Measurements from ENCODE around the gene NBR1.
"Not testable (repeated sequence)": the region's sequence is repeated elsewhere in the genome, so short reads cannot be mapped to it uniquely, and the experiment has no call there.

Gene NBR1

DNA sequence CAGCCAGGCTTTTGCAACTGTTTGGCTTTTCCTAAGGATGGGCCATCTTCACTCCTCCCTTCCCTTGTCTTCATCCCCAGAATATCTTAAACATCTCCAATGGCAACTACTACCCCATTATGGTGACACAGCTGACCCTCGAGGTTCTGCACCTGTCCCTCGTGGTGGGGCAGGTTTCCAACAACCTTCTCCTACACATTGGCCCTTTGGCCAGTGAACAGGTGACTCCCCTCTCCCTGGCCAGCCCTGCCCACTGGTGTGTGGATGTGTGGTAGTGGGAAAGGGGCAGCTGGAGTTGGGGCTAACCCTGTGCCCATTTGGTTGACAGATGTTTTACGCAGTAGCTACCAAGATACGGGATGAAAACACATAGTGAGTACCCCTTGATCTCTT, 45.4 kb downstream of the NBR1 start:
- DNase-seq: no peak

DNA sequence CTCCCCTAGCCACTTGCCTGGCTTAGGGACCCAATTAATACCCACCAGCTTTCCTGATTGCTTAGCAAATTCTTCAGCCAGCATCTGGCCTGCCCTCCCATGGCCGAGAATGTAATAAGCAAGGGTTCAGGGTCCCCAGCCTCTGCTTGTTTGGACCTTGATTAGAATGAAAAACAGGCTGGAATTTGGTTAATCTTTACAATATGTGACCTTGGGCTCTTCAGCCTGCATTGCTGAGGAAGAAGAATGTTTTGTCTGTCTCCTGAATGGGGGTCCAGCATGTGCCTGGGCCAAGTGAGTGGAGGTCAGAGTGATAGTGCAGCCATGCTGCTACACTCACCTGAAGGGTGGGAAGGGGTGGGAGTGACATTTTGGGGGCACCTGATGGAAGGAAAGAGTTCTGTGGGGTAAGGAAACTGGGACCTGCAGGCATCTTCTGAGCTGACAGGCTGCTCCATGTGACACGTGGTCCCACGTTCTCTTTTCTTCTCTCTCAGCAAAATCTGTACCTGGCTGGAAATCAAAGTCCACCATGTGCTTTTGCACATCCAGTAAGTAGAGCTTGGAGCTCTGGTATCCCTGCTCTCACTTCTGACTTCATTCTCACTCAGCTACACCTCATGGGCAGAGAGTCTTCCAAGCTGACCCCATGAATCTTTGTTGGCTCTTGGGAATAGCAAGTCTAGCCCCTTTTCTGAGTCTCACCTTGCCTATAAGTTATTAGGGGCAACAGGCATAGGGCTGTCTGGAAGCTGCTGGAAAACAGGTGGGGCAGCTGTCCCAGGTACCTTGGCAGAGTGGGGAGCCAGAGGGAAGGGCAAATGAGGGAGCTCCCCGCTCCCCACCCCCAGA, 46.0 kb downstream of the NBR1 start:
- no peak for DNase-seq

DNA sequence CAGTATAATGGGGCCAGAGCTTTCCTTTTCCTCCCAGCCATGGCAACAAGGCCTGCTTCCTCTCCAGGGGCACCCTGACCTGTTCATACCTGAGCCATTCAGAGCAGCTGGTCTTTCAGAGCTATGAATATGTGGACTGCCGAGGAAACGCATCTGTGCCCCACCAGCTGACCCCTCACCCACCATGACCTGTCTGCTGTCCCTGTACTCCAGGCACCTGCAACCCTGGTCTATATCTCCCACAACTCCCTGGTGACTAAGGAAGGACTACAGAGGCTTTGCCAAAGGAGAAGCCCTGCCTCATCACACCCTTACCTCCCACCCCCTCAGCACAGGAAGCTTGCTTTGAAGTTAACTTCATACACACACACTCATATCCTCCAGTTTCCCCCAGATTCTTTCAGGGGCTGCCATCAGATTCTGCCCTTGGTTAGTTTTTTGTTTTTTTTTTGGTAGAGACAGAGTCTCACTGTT, 46.6 kb downstream of the NBR1 start:
- no peak for DNase-seq

DNA sequence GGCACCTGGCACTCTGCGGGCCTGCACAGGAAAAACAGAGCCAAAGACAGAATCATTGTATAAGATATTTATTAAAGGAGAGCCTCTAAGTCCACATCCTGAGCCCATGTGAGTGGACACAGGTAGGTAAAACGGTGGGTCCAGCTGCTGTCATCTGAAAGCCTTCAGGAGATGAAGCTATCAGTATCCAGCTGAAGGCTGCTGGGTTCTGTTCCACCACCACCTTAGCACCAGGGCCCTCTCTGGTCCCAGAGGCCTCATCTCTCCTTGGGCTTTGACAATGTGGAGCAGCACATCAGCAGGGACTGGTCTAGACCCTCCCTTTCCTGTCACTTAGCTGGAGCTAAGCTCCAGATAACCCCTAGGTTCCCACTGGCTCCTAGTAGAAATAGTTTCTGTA, 48.0 kb downstream of the NBR1 start:
- no peak for DNase-seq

DNA sequence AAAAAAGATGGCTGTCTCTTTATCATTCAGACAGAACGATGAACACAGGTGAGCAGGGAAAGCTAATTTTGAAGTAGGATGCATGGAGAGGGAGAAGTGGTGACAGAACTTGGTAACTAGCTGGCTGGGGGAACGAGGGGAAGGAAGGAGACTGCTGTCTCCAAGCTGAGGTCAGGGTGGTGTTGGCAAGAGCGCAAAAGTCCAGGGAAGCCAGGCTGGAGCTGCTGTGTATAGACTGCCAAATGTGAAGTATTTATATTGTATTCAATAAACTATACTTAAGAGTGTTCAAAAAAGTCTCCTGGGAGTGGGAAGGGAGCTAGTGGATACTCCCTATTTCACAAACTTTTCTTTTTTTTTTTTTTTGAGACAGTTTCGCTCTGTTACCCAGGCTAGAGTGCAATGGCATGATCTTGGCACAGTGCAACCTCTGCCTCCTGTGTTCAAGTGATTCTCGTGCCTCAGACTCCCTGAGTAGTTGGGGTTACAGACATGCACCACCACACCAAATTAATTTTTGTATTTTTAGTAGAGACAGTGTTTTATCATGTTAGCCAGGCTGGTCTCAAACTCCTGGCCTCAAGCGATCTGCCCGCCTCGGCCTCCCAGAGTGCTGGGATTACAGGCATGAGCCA, 48.8 kb downstream of the NBR1 start:
- DNase-seq: no peak

DNA sequence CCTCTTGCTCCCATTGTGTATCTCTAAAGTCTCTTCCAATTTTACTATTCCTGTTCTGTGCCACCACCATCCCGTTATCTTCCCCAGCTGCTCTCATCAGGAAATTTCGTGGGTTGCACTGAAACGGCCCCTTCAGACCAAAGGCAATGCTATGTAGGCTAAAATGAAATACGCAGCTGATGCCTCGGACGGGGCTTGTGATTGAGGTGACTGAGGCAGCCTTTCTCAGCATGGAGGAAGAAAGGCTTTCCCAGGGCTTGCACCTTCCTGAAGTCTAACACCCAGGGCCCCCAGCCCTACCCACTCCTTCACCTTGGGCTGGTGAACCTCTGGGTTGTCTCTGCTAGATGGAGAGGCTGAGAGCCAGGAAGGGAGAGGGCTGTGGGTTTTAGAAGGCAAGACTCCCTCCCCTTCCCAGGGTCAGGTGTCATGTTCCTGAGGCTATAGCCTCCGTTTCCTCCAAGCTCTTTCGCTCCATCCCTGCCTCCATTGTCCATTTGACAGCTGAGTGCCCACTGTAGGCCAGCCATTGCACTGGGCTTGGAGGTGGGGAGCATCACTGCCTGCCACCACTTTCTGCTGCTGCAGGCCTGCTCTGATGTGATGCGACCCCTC, 49.6 kb downstream of the NBR1 start:
- DNase-seq: peak; percentile 11

DNA sequence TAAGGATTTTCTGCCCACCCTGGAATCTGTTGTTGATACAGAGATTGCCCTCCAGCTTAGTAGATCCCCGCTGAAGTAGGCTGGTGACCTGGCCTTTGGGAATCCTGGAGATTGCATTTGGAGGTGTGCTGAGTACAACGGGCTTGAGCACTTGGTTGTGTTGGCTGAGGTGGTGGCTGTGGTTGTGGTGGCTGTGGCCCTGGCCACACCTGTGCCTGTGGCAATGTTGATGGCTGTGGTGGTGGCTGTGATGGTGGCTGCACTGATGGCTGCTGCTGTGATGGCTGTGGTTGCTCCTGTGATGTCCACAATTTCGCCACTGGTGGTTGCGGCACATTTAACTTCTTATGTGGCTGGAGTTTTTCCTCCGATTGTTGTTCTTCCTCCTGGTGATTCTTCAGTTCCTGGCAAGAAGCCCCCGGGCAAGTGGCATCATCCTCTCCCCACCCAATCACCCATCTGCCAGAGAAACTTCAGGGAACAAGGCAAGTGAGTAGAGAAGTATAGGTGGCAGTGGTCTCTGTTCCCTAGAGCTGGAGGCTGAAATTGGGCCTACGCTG, 53.2 kb downstream of the NBR1 start:
- no peak for DNase-seq

DNA sequence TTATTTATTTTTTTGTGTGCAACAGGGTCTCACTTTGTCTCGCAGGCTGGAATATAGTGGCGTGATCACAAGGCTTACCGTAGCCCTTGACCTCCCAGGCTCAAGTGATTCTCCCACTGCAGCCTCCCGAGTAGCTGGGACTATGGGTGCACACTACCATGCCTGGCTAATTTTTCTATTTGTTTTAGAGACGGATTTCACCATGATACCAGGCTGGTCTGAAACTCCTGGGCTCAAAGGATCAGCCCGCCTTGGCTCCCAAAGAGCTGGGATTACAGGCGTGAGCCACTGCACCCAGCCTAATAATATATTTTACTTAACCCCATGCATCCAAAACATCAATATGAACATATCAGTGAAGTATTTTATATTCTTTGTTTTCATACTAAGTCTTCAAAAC, 55.4 kb downstream of the NBR1 start:
- DNase-seq: no peak

DNA sequence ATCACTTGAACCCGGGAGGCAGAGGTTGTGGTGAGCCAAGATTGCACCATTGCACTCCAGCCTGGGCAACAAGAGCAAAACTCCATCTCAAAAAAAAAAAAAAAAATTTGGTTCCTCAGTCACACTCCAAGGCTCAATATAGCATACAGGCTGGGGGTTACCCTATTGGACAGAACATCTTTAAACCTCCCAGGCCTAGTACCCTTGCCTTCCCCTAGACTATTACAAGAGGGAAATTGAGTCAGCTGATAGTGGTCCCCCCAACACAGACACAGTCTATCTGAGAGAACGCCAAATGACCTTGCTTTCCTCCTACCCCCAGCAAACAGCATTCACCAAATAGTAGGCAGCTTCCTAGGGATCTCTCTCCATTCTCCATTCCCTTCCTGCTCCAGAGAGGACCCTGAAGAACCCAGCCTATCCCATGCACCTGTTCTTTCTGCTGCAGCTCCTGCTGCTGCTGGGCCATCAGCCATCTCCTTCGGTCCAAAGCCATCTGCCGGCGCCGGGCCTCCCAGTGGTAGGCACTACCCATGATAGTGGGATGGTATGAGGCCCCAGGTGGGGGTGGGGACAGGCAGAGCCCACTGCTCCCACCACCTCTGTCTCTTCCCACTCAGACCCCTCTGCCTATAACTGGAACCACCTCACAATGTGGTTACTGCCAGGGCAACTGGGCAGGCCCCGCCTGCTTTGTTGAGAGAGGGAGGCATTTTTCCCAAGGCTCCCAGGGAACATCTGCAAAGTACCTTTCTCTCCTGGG, 57.2 kb downstream of the NBR1 start, which contains the start of gene CCDC200:
Gene CCDC200 (minus strand): TSS at position 604 of the 763 bp plus-strand sequence. CDS start 69 bp downstream, at position 535.
- not testable (repeated sequence) for DNase-seq

DNA sequence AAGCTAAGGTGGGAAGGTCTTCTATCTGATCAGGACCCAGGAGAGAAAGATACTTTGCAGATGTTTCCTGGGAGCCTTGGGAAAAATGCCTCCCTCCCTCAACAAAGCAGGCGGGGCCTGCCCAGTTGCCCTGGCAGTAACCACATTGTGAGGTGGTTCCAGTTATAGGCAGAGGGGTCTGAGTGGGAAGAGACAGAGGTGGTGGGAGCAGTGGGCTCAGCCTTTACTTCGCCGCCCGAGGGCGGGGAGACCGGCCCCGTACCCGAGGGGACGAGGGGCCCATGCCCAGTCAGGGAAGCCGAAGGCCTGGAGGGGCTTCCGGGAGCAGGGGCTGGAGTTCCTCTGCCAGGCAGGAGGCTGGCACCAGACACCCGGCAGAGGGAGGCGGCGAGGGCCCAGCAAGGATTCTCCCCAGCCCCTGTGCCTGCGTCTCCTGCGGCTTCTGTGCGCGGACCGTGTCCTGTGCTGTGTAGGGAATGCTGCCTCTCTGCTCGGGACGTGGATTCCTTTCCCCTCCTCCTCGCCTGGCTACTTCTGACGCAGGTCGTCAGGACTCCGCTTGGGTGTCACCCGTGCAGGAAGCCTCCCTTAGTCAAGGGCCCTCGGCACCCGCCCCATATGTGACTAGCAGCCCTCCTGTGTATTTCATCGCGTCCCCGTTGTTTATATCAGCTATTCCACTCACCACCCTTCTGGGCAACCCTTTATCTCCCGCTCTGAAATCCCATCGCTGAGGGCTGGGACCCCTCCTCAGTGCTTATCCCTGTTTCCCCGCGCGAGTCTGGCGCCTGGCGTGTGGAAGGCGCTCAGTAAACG, 60.4 kb downstream of the NBR1 start:
- not testable (repeated sequence) for DNase-seq

DNA sequence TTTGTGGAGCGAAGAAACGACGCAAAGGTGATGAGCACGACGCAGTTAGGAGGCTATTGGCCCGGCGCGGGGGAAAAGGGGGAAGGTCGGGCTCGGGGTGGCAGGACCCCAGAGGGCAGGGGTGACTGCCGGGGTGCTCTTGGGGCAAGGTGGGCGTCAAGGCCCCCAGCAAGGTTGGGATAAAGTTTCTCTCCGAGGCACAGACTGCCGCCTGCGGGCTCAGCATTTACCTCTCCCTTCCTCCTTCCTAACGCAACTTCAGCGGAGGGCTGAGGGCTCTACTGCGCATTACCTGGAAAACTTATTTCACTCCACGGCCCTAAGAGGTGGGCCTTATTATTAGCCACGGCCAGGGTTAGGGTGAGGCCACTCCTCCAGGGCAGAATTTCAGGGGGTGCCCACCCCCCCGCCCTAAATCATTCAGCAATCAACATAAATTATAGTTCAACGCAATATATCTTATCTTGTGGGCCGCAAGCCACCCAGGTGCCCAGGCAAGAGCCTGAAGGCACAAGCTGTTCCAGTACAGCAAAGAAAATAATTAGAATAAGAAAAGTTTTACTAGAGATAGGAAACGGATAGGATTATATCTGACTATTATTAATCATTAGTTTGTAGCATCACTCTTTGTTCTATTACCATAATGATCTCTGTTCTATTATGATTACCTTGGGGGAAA, 61.1 kb downstream of the NBR1 start:
- peak; percentile 47 for DNase-seq

DNA sequence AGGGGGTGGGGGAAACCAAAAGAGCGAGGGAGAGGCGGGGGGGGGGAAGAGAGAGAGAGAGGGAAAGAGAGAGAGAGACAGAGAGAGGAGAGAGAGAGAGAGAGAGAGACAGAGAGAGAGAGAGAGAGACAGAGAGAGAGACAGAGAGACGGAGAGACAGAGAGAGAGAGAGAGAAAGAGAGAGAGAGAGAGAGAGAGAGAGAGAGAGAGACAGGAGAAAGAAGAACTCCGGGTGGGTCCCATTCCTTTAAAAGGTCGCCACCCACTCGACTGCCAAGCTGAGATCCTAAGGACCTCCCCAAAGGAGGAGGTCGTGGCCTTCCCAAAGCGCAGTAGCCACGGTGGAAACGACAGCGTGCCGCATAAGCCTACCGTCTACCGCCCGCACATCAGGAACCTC, 62.2 kb downstream of the NBR1 start:
- DNase-seq: not testable (repeated sequence)

DNA sequence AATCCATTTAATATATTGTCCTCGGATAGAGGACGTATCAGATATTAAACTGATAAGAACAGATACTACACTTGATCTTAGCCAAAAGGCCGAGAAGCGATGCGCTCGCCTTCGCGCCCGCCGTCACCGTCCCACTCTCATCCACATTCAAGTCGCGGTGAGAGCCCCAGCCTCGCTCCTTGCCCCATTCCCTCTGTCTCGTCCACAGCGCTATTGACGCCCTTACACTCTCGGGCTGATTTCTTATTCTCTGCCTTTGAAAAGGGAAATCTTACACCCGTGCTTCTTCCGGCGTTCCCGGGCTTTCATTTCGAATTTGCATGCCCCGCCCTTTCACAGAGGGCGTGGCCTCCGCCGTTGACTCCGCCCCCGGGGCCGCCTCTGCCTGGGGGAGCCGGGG, 62.9 kb downstream of the NBR1 start, which contains the start of gene RNU2-1:
Gene RNU2-1 (minus strand): TSS at position 101 of the 400 bp plus-strand sequence.
- DNase-seq: not testable (repeated sequence)

DNA sequence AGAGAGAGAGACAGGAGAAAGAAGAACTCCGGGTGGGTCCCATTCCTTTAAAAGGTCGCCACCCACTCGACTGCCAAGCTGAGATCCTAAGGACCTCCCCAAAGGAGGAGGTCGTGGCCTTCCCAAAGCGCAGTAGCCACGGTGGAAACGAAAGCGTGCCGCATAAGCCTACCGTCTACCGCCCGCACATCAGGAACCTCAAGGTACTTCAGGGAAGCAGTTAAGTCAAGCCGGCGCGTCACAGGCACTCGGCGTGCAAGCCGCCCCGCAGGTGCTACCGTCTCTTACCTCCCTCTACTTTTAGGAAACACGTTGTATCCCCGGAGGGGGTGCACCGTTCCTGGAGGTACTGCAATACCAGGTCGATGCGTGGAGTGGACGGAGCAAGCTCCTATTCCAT, 68.6 kb downstream of the NBR1 start:
- DNase-seq: not testable (repeated sequence)

DNA sequence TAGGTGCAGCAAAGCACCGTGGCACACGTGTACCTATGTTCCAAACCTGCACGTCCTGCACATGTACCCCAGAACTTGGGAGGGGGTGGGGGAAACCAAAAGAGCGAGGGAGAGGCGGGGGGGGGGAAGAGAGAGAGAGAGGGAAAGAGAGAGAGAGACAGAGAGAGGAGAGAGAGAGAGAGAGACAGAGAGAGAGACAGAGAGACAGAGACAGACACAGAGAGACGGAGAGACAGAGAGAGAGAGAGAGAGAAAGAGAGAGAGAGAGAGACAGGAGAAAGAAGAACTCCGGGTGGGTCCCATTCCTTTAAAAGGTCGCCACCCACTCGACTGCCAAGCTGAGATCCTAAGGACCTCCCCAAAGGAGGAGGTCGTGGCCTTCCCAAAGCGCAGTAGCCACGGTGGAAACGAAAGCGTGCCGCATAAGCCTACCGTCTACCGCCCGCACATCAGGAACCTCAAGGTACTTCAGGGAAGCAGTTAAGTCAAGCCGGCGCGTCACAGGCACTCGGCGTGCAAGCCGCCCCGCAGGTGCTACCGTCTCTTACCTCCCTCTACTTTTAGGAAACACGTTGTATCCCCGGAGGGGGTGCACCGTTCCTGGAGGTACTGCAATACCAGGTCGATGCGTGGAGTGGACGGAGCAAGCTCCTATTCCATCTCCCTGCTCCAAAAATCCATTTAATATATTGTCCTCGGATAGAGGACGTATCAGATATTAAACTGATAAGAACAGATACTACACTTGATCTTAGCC, 69.8 kb downstream of the NBR1 start:
- not testable (repeated sequence) for DNase-seq

DNA sequence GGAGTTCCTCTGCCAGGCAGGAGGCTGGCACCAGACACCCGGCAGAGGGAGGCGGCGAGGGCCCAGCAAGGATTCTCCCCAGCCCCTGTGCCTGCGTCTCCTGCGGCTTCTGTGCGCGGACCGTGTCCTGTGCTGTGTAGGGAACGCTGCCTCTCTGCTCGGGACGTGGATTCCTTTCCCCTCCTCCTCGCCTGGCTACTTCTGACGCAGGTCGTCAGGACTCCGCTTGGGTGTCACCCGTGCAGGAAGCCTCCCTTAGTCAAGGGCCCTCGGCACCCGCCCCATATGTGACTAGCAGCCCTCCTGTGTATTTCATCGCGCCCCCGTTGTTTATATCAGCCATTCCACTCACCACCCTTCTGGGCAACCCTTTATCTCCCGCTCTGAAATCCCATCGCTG, 75.4 kb downstream of the NBR1 start:
- not testable (repeated sequence) for DNase-seq

Measured in hematopoietic multipotent progenitor cell treated with erythropoietin and hydrocortisone succinate and interleukin-3 and kit ligand, for 4 days (in vitro differentiated cells).